Raji (cell line): ENCODE measurements around the gene APH1B.

Experiments used
- POLR2A ChIP-seq: IDR thresholded peaks from 2 replicates; pipeline ENCODE4 v1.6.1; 2011; ENCODE audit warnings: low read depth, low read length, control low read depth; ENCODE audit not compliant: insufficient read depth

The APH1B gene

DNA sequence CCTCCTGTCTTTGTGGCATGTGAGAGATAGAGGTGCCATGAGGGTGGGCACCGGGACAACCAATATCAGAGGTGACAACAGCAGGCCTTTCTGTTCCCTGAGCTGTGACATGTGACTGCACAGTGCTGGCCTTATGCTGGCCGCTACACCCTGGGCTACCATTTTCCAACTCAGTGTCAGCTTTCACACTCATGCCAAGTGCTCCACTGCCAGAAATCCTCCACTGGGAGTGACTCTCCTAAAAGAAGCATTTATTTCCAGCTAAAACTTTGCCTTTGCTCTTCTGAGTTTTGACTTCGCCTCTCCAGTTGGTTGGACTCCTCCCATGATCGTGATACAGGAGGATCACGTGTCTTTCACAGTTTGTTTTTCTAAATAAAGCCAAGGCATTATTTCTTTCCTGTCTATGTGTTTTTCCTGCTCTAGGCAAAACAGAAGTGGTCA lies 72.8 kb downstream of the APH1B start:
- TF ChIP-seq POLR2A, result no peak

GRCh38 chr15:63351170-63351569 lies 73.8 kb downstream of the APH1B start:
- TF ChIP-seq POLR2A, result no peak

- TF ChIP-seq POLR2A, result no peak
Measured at GRCh38 chr15:63352808-63353207, 75.4 kb downstream of the APH1B start.

- no peak for TF ChIP-seq POLR2A
Measured at GRCh38 chr15:63353261-63353660, 75.9 kb downstream of the APH1B start.

- no peak for TF ChIP-seq POLR2A
Measured at GRCh38 chr15:63353887-63354286, 76.5 kb downstream of the APH1B start.

DNA sequence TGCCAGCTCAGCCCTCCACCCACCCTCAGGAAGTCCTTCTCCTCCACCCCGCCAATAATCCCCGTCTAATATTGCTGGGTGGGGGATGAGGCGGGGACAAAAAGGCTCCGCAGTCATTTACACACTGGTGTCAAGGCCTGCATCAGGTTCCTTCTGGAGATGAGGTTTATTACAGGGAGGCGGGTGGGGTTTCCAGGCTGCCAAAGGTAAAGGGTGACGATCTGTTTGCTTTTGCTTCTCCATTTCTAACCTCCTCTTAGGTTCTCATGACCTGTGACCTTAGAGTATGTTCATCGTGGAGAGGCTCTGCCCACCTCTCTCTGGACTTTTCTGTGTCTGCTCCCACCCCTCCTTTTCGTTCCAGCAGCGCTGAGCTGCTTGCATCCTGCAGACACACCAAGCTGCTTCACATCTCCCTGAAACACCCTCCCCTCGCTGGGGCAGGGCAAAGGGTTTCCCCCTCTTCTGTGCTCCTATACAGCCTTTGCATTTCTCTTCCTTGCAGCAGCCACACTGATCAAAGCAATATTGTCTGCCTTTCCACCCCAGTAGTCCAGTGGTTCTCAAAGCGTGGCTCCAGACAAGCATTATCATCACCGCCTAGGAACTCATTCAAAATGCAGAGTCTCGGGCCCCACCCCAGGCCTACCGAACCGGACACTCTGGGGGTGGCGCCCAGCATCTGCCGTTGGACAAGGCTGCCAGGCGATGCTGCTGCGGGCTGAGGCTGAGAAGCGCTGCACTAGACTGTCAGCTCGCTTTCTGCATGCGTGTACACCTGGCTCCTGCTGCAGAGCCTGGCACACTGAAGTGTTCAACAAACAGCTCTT lies 77.6 kb downstream of the APH1B start:
- TF ChIP-seq POLR2A, result no peak

- TF ChIP-seq POLR2A, result no peak
Measured at GRCh38 chr15:63357061-63357460, 79.7 kb downstream of the APH1B start.

DNA sequence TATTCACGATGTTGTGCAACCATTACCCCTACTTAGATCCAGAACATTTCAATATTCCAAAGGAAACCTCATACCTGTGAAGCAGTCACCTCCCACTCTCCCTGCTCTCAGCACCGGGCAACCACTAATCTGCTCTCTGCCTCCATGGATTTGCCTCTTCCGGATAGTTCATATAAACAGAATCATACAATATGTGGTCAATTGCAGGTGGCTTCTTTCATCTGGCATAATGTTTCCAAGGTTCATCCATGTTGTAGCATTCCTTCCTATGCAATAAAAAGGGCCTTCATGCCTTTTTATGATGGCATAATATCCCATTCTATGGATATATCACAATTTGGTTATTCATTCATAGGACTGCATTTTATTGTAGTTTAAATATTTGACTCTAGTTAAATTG lies 80.3 kb downstream of the APH1B start:
- TF ChIP-seq POLR2A, result no peak

- TF ChIP-seq POLR2A, result no peak
Measured at GRCh38 chr15:63358241-63359029, 81.0 kb downstream of the APH1B start.
